GM19025 (cell line): Measurements from ENCODE around the gene CLEC18A.
"Not testable (repeated sequence)": the region's sequence is repeated elsewhere in the genome, so short reads cannot be mapped to it uniquely, and the experiment has no call there.

Source experiments
- ATAC-seq: cut with Tn5 transposase; IDR thresholded peaks from one replicate; pipeline ENCODE4 v1.9.1; 2021; ENCODE audit warnings: mild to moderate bottlenecking, low read depth, moderate library complexity; ENCODE audit not compliant: unreplicated experiment

Gene CLEC18A

GRCh38 chr16:69950411-69950810 lies 723 bp upstream of the CLEC18A start:
- not testable (repeated sequence) for ATAC-seq

GRCh38 chr16:69951672-69952031 lies 518 bp downstream of the CLEC18A start:
- not testable (repeated sequence) for ATAC-seq

GRCh38 chr16:69952116-69952515 lies 982 bp downstream of the CLEC18A start:
- ATAC-seq: not testable (repeated sequence)

GRCh38 chr16:69952572-69953355 lies 1.6 kb downstream of the CLEC18A start:
- not testable (repeated sequence) for ATAC-seq

GRCh38 chr16:69954241-69954640 lies 3.1 kb downstream of the CLEC18A start:
- not testable (repeated sequence) for ATAC-seq

- ATAC-seq: not testable (repeated sequence)
These were observed 12.2 kb downstream of the CLEC18A start for GRCh38 chr16:69963312-69963711.

- not testable (repeated sequence) for ATAC-seq
These were observed 14.0 kb downstream of the CLEC18A start for GRCh38 chr16:69964960-69965660.

GRCh38 chr16:69965661-69966054 lies 14.5 kb downstream of the CLEC18A start:
- ATAC-seq: not testable (repeated sequence)

GRCh38 chr16:69967688-69968087 lies 16.6 kb downstream of the CLEC18A start:
- not testable (repeated sequence) for ATAC-seq

- not testable (repeated sequence) for ATAC-seq
These were observed 17.0 kb downstream of the CLEC18A start for GRCh38 chr16:69968125-69968524.

- not testable (repeated sequence) for ATAC-seq
These were observed 18.5 kb downstream of the CLEC18A start for GRCh38 chr16:69969657-69970056.

GRCh38 chr16:69972120-69972519 lies 21.0 kb downstream of the CLEC18A start:
- ATAC-seq: not testable (repeated sequence)

- ATAC-seq: not testable (repeated sequence)
These were observed 21.8 kb downstream of the CLEC18A start for GRCh38 chr16:69972935-69973334.

- not testable (repeated sequence) for ATAC-seq
These were observed 34.1 kb downstream of the CLEC18A start for GRCh38 chr16:69985196-69985595.

GRCh38 chr16:69997956-69998355 lies 46.8 kb downstream of the CLEC18A start:
- ATAC-seq: not testable (repeated sequence)

GRCh38 chr16:69999801-70000200 lies 48.7 kb downstream of the CLEC18A start:
- not testable (repeated sequence) for ATAC-seq

- ATAC-seq: not testable (repeated sequence)
These were observed 52.4 kb downstream of the CLEC18A start for GRCh38 chr16:70003511-70003910.

GRCh38 chr16:70008604-70009003 lies 57.5 kb downstream of the CLEC18A start:
- not testable (repeated sequence) for ATAC-seq

GRCh38 chr16:70010615-70011014 lies 59.5 kb downstream of the CLEC18A start:
- ATAC-seq: not testable (repeated sequence)

GRCh38 chr16:70011120-70011519 lies 60.0 kb downstream of the CLEC18A start:
- ATAC-seq: not testable (repeated sequence)

GRCh38 chr16:70012354-70012753 lies 61.2 kb downstream of the CLEC18A start:
- ATAC-seq: not testable (repeated sequence)
